ENCODE measurements around the gene CERS6. TPM values are rescaled to one million over a fixed set of nuclear protein-coding genes. Genes with fewer than 3 reads are reported as not detected.

Gene CERS6
- polyA plus RNA-seq, 1 donor (not counting 4 experiments of a cell fraction or from before 2014, with no cell fraction given): 19.5 TPM

- H3K27ac ChIP-seq (ENCODE audit: control insufficient read depth, insufficient read depth, low read length): no peak overlapping the region
- no peaks in the 10 kb centered on the region for H3K9me3 ChIP-seq (ENCODE audit: control insufficient read depth, low read depth, low read length)
- no peaks in the 10 kb centered on the region for H4K20me1 ChIP-seq (ENCODE audit: control insufficient read depth, extremely low read depth, insufficient read depth, low read length)
- TF ChIP-seq EZH2 (IDR thresholded peaks at IDR 0.05; ENCODE audit: low read length): no peak
- TF ChIP-seq, protein P1, sequence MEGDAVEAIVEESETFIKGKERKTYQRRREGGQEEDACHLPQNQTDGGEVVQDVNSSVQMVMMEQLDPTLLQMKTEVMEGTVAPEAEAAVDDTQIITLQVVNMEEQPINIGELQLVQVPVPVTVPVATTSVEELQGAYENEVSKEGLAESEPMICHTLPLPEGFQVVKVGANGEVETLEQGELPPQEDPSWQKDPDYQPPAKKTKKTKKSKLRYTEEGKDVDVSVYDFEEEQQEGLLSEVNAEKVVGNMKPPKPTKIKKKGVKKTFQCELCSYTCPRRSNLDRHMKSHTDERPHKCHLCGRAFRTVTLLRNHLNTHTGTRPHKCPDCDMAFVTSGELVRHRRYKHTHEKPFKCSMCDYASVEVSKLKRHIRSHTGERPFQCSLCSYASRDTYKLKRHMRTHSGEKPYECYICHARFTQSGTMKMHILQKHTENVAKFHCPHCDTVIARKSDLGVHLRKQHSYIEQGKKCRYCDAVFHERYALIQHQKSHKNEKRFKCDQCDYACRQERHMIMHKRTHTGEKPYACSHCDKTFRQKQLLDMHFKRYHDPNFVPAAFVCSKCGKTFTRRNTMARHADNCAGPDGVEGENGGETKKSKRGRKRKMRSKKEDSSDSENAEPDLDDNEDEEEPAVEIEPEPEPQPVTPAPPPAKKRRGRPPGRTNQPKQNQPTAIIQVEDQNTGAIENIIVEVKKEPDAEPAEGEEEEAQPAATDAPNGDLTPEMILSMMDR (optimal IDR thresholded peaks at IDR 0.05 in 1 of 3, IDR thresholded peaks at IDR 0.05 in 1 of 3, conservative IDR thresholded peaks at IDR 0.05 in 1 of 3; ENCODE audit: extremely low read depth in 1 of 3, insufficient read depth in 2 of 3, low read length in 3 of 3): no peak
- H3K36me3 ChIP-seq (ENCODE audit: control insufficient read depth in 2 of 2, extremely low read depth in 1 of 2, insufficient read depth in 2 of 2, low read length in 2 of 2): no peaks in the 10 kb centered on the region
- H3K9me1 ChIP-seq (ENCODE audit: control insufficient read depth, extremely low read depth, insufficient read depth, low read length): peaks cover 2% of the 10 kb centered on the region
- H3K79me2 ChIP-seq (ENCODE audit: control insufficient read depth, insufficient read depth, low read length): peaks cover 57% of the 10 kb centered on the region
- no peaks in the 10 kb centered on the region for H3K27me3 ChIP-seq (ENCODE audit: control insufficient read depth, extremely low read depth, insufficient read depth, low read length)
- H3K4me3 ChIP-seq (ENCODE audit: control insufficient read depth in 2 of 3, extremely low read depth in 1 of 3, insufficient read depth in 2 of 3, low read depth in 1 of 3, low read length in 3 of 3): no peak overlapping the region
- H3K4me1 ChIP-seq (ENCODE audit: control insufficient read depth, extremely low read depth, insufficient read depth, low read length): peaks cover 38% of the 10 kb centered on the region
- no peak overlapping the region for H2AFZ ChIP-seq (ENCODE audit: control insufficient read depth, low read length)
- DNase-seq (ENCODE audit: low read depth, low spot score) (no peak), FAIRE-seq (peak; percentile 72)
- no peak overlapping the region for H3K9ac ChIP-seq (ENCODE audit: control insufficient read depth, extremely low read depth, insufficient read depth, low read length)
- dilution Hi-C loops (cut with MboI; ENCODE audit: extremely low pct_ligation_motif_present, low sequenced_read_pairs): no loop called here
- H3K4me2 ChIP-seq (ENCODE audit: control insufficient read depth, extremely low read depth, insufficient read depth, low read depth, low read length): no peak overlapping the region
Measured at GRCh38 chr2:168514692-168515091, 58.6 kb downstream of the CERS6 start.

DNA sequence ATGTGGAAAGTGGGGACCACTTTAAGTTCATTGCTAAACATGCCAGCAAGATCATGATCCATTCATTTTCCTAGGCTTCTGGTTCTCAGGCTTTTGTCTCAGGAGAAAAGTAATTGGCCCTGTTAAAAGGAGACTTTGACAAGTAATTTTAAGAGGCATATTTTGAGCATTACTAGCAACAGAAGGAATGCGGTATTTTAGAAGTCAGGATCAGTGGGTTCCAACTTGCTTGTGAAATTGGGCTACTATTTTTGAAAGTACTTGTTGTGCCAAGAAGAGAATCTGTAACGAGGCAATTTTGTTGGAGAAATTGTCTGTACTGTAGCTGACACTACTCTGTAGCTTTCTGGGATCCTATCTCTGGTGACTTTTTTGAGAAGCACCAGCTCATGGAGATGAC lies 59.4 kb downstream of the CERS6 start:
- H3K9me1 ChIP-seq (ENCODE audit: control insufficient read depth, extremely low read depth, insufficient read depth, low read length): peaks cover 2% of the 10 kb centered on the region
- no peaks in the 10 kb centered on the region for H3K27me3 ChIP-seq (ENCODE audit: control insufficient read depth, extremely low read depth, insufficient read depth, low read length)
- no peaks in the 10 kb centered on the region for H3K36me3 ChIP-seq (ENCODE audit: control insufficient read depth in 2 of 2, extremely low read depth in 1 of 2, insufficient read depth in 2 of 2, low read length in 2 of 2)
- TF ChIP-seq EZH2 (IDR thresholded peaks at IDR 0.05; ENCODE audit: low read length): no peak
- TF ChIP-seq, protein P1 (optimal IDR thresholded peaks at IDR 0.05 in 1 of 3, IDR thresholded peaks at IDR 0.05 in 1 of 3, conservative IDR thresholded peaks at IDR 0.05 in 1 of 3; ENCODE audit: extremely low read depth in 1 of 3, insufficient read depth in 2 of 3, low read length in 3 of 3): no peak
- H3K4me3 ChIP-seq (ENCODE audit: control insufficient read depth in 2 of 3, extremely low read depth in 1 of 3, insufficient read depth in 2 of 3, low read depth in 1 of 3, low read length in 3 of 3): peak overlapping the region in 2 of 3 experiments; percentile 9 to 11
- peak; percentile 87 for FAIRE-seq
- H3K9me3 ChIP-seq (ENCODE audit: control insufficient read depth, low read depth, low read length): no peaks in the 10 kb centered on the region
- peaks cover 41% of the 10 kb centered on the region for H3K4me1 ChIP-seq (ENCODE audit: control insufficient read depth, extremely low read depth, insufficient read depth, low read length)
- H3K79me2 ChIP-seq (ENCODE audit: control insufficient read depth, insufficient read depth, low read length): peaks cover 57% of the 10 kb centered on the region
- peak overlapping the region; percentile 38 for H3K27ac ChIP-seq (ENCODE audit: control insufficient read depth, insufficient read depth, low read length)
- H3K9ac ChIP-seq (ENCODE audit: control insufficient read depth, extremely low read depth, insufficient read depth, low read length): no peak overlapping the region
- H2AFZ ChIP-seq (ENCODE audit: control insufficient read depth, low read length): no peak overlapping the region
- H3K4me2 ChIP-seq (ENCODE audit: control insufficient read depth, extremely low read depth, insufficient read depth, low read depth, low read length): peak overlapping the region; percentile 74
- H4K20me1 ChIP-seq (ENCODE audit: control insufficient read depth, extremely low read depth, insufficient read depth, low read length): no peaks in the 10 kb centered on the region
- no peak for DNase-seq (ENCODE audit: low read depth, low spot score)
- dilution Hi-C loops (cut with MboI; ENCODE audit: extremely low pct_ligation_motif_present, low sequenced_read_pairs): no loop called here
